ENCODE measurements around the gene MGMT. TPM values are rescaled to one million over a fixed set of nuclear protein-coding genes. Genes with fewer than 3 reads are reported as not detected.

MGMT gene
- total RNA-seq, 6 experiments from 2014 or later, result 8.9 to 18.0 (median 10.0) TPM

- no peak overlapping the region for H3K4me3 Mint-ChIP-seq
- no peak for TF ChIP-seq CTCF (IDR thresholded peaks at IDR 0.05)
- no peak overlapping the region for H3K27ac Mint-ChIP-seq
- no peaks in the 10 kb centered on the region; the same call in 1 of the 2 replicates for H3K27me3 Mint-ChIP-seq (ENCODE audit: insufficient read depth)
- H3K4me1 Mint-ChIP-seq (ENCODE audit: low read depth), result no peaks in the 10 kb centered on the region
- H3K36me3 Mint-ChIP-seq (ENCODE audit: low read depth), result peaks cover 11% of the 10 kb centered on the region; the same call in 1 of the 2 replicates
- DNase-seq, result no peak
- peaks cover 20% of the 10 kb centered on the region for H3K9me3 Mint-ChIP-seq
Observed at GRCh38 chr10:129689671-129690071, 222.6 kb downstream of the MGMT start.

- Mint-ChIP-seq H3K27me3 (ENCODE audit: insufficient read depth) (no peaks in the 10 kb centered on the region; the same call in 1 of the 2 replicates), H3K9me3 (peaks cover 20% of the 10 kb centered on the region), H3K27ac (no peak overlapping the region), H3K4me1 (ENCODE audit: low read depth) (no peaks in the 10 kb centered on the region), H3K4me3 (no peak overlapping the region), H3K36me3 (ENCODE audit: low read depth) (peaks cover 11% of the 10 kb centered on the region; the same call in 1 of the 2 replicates)
- no peak for DNase-seq
- no peak for TF ChIP-seq CTCF (IDR thresholded peaks at IDR 0.05)
Observed at GRCh38 chr10:129690248-129691070, 223.4 kb downstream of the MGMT start.

GRCh38 chr10:129692695-129693094 is 225.7 kb downstream of the MGMT start:
- H3K36me3 Mint-ChIP-seq (ENCODE audit: low read depth), result peaks cover 11% of the 10 kb centered on the region; the same call in 1 of the 2 replicates
- H3K27me3 Mint-ChIP-seq (ENCODE audit: insufficient read depth), result no peaks in the 10 kb centered on the region; the same call in 1 of the 2 replicates
- H3K4me1 Mint-ChIP-seq (ENCODE audit: low read depth), result no peaks in the 10 kb centered on the region
- no peak for TF ChIP-seq CTCF (IDR thresholded peaks at IDR 0.05)
- peaks cover 20% of the 10 kb centered on the region for H3K9me3 Mint-ChIP-seq
- H3K27ac Mint-ChIP-seq, result no peak overlapping the region
- no peak overlapping the region for H3K4me3 Mint-ChIP-seq
- DNase-seq, result no peak

GRCh38 chr10:129693382-129693781 is 226.3 kb downstream of the MGMT start:
- Mint-ChIP-seq H3K4me3 (no peak overlapping the region), H3K4me1 (ENCODE audit: low read depth) (no peaks in the 10 kb centered on the region), H3K27me3 (ENCODE audit: insufficient read depth) (no peaks in the 10 kb centered on the region; the same call in 1 of the 2 replicates), H3K27ac (no peak overlapping the region), H3K9me3 (peaks cover 16% of the 10 kb centered on the region), H3K36me3 (ENCODE audit: low read depth) (peaks cover 11% of the 10 kb centered on the region; the same call in 1 of the 2 replicates)
- DNase-seq, result no peak
- TF ChIP-seq CTCF (IDR thresholded peaks at IDR 0.05), result no peak

GRCh38 chr10:129694184-129694583 is 227.1 kb downstream of the MGMT start:
- no peak for DNase-seq
- Mint-ChIP-seq H3K4me1 (ENCODE audit: low read depth) (no peaks in the 10 kb centered on the region), H3K9me3 (peaks cover 14% of the 10 kb centered on the region), H3K27ac (no peak overlapping the region), H3K4me3 (no peak overlapping the region), H3K27me3 (ENCODE audit: insufficient read depth) (no peaks in the 10 kb centered on the region; the same call in 1 of the 2 replicates), H3K36me3 (ENCODE audit: low read depth) (peaks cover 11% of the 10 kb centered on the region; the same call in 1 of the 2 replicates)
- TF ChIP-seq CTCF (IDR thresholded peaks at IDR 0.05), result no peak

All from HFFc6 (cell line).